Prostate gland (tissue), 2 donors: ENCODE data around the gene RCC1.
"Not testable (repeated sequence)": the region's sequence is repeated elsewhere in the genome, so short reads cannot be mapped to it uniquely, and the experiment has no call there.

Experiments
- CTCF ChIP-seq, 4 experiments: fragments of 200-600 bp in 2 of 4; fragments of 450-650 bp in 2 of 4; sonication (generic) in 2 of 4; IDR thresholded peaks; 1 replicate in 3 of 4; 2 replicates in 1 of 4; pipeline ENCODE4 v1.5.1; 2016 to 2019; ENCODE audit warnings: antibody characterized with exemption in 4 of 4, mild to moderate bottlenecking in 2 of 4, moderate library complexity in 2 of 4
- POLR2A ChIP-seq: fragments of 450-650 bp; IDR thresholded peaks from one replicate; pipeline ENCODE4 v1.6.1; 2016; ENCODE audit warnings: antibody characterized with exemption, mild to moderate bottlenecking
- POLR2AphosphoS5 ChIP-seq: sonication (generic); formaldehyde crosslinking; IDR thresholded peaks from one replicate; pipeline ENCODE4 v1.6.1; 2017; ENCODE audit warnings: antibody characterized with exemption

GRCh38 chr1:28479497-28479896 lies 26.3 kb upstream of the RCC1 start:
- TF ChIP-seq CTCF (IDR thresholded peaks at IDR 0.05); POLR2A; POLR2AphosphoS5: not testable (repeated sequence)
